Measurements from ENCODE around the gene CD247.

GRCh38 chr1:167479331-167479979 is 38.9 kb downstream of the CD247 start:
- TF ChIP-seq CTCF (conservative IDR thresholded peaks at IDR 0.05; ENCODE audit: low read length) (no peak), EZH2phosphoT487 (IDR thresholded peaks at IDR 0.05; ENCODE audit: borderline replicate concordance) (no peak)
